ENCODE results near the gene C10orf71.

DNA sequence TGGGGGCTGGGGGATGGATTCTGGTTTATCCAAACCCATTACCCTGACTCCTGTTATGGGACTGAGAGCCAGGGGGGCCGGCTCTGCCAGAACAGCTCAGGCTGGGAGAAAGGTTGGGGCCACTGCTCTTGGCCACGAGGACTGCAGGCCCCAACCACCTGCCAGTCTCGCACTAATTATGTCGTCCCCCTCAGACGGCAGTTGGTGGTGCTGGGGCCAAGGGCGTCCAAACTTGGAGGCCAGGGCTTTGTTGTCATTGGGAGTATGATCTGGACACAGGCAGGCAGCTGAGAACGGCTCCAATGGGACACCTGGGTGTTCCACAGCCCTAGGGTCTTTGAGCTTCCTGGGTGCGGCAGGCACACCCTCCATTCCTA, 62.2 kb downstream of the C10orf71 start:
- TF ChIP-seq POLR2A (IDR thresholded peaks at IDR 0.05), result no peak
- no peak for TF ChIP-seq CTCF (IDR thresholded peaks at IDR 0.05)

All from body of pancreas (tissue), 4 donors.